GM12892 (cell line): Measurements from ENCODE around the gene C17orf107.
"Not testable (repeated sequence)": the region's sequence is repeated elsewhere in the genome, so short reads cannot be mapped to it uniquely, and the experiment has no call there.

Experiments
- DNase-seq: peaks from one replicate; pipeline ENCODE4 v3.0.0; 2011; ENCODE audit not compliant: insufficient read length
- FAIRE-seq: peaks from 2 replicates; lab custom pipeline; 2011; peaks lifted over from hg19 to GRCh38; lab: Jason Lieb, UNC
- POLR2A ChIP-seq: IDR thresholded peaks from 2 replicates; pipeline ENCODE4 v1.6.1; 2011; ENCODE audit warnings: low read depth, low read length, control low read depth
- POLR2AphosphoS5 ChIP-seq: IDR thresholded peaks from 2 replicates; pipeline ENCODE4 v1.6.1; 2011; ENCODE audit warnings: low read depth, low read length, control low read depth
- TAF1 ChIP-seq: IDR thresholded peaks from 2 replicates; pipeline ENCODE4 v1.6.1; 2011; ENCODE audit warnings: low read depth, mild to moderate bottlenecking, control low read depth, low read length, borderline replicate concordance

The C17orf107 gene

DNA sequence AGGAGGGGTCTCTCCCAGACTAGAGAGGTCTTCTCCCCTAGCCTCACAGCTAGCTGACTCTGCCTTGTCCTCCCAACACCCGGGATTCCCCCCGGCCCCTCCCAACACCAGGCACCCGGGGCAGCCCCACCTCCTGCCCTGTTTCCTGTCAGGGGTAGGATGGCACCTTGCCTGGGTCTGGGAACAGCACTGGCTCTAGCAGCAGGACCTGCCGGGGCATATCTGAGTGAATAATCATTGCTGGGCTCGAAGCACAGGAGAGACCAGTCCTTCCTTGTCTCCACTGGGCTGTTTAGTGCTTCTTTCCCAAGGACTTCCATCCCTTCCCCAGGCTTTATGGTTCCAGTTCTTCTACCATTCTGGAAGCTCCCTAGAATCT, 40.5 kb upstream of the C17orf107 start:
- no peak for DNase-seq
- no peak for TF ChIP-seq POLR2A
- TF ChIP-seq POLR2AphosphoS5 = no peak
- no peak for TF ChIP-seq TAF1
- FAIRE-seq = no peak

DNA sequence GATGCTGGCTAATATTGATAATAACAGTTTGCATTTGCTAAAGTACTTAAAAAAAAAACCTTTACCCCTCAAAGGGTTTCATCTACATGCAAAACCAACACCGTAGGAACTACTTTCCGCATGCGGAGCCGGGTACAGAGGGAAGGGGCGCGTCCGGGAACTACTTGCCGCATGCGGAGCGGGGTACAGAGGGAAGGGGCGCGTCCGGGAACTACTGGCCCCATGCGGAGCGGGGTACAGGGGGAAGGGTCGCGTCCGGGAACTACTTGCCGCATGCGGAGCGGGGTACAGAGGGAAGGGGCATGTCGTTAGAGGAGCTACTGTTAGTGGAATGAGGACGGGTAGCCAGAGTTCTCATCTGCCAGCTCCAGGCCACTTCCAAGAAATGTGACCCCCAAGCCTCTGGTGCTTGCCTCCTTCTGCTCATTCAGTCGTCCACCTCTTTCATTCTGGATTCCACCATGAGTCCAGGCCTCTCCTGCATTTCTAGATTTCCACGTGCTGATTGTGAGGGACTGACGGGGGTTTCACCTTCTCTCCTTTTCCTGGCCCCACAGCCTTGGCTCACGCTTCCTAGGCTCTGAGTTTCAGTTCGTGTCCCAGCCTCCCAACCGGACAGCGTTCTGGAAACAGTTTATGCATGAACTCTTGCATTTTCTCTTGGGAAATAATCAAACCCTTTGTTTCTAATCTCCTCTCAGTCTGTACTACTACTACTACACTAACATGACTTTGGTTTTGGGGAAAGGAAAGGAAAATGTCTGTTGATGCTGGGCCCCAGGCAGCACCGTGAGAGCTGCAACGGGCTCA, 39.3 kb upstream of the C17orf107 start:
- FAIRE-seq (no peak), DNase-seq (no peak)
- no peak for TF ChIP-seq POLR2A
- TF ChIP-seq TAF1 = no peak
- TF ChIP-seq POLR2AphosphoS5 = no peak

DNA sequence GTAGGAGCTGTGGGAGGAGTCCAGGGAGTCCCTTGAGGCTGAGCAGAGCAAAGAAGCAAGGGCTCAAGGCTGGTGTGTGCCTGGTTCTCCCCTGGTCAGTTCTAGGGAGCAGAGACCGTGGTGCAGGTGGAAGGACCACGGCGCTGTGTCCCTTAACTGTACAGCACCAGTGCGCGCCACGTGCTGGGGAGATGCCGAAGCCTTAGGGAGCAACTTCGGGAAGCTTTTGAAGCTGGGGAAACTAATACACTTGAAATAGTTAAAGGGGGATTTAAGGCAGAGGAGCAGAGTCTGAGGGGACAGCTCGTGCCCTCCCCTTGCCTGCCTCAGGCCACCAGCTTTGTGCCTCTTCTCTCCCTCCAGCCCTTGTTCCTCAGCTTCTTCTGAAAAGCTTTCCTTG, 38.7 kb upstream of the C17orf107 start:
- DNase-seq = no peak
- FAIRE-seq = no peak
- TF ChIP-seq POLR2AphosphoS5 (no peak), TAF1 (no peak), POLR2A (no peak)

DNA sequence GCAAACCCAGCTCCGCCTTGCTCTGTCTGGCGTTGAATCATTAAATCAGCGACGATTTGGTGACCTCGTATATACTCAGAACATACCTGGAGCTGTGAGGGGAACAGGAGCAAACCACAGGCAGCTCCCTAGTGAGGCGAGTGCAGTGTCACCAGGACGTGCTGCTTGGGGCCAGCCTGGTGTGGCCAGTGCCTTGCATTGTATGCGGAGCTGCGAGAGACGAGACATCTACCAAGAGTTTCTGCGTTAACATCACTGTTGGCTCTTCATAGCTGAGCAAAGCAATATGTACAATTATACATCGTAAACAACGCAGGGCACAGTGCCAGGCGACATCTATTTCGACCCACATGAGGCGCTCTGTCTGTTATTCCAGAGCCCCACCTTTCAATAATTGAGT, 38.3 kb upstream of the C17orf107 start:
- DNase-seq (no peak), FAIRE-seq (no peak)
- no peak for TF ChIP-seq POLR2AphosphoS5
- no peak for TF ChIP-seq POLR2A
- no peak for TF ChIP-seq TAF1

DNA sequence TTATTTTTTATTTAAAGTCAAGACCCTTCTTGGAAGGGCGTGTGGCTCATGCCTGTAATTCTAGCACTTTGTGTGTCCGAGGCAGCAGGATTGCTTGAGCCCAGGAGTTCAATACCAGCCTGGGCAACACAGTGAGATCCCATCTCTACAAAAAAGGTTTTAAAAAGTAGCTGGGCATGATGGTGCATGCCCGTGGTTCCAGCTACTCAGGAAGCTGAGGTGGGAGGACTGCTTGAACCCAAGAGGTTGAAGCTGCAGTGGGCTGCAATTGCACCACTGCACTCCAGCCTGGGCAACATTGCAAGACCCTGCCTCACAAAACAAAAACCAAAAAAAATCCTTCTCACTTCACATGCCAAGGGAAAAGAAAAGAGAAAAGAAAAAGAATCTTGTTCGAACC, 36.6 kb upstream of the C17orf107 start:
- FAIRE-seq (no peak), DNase-seq (no peak)
- TF ChIP-seq TAF1 (no peak), POLR2A (no peak)

DNA sequence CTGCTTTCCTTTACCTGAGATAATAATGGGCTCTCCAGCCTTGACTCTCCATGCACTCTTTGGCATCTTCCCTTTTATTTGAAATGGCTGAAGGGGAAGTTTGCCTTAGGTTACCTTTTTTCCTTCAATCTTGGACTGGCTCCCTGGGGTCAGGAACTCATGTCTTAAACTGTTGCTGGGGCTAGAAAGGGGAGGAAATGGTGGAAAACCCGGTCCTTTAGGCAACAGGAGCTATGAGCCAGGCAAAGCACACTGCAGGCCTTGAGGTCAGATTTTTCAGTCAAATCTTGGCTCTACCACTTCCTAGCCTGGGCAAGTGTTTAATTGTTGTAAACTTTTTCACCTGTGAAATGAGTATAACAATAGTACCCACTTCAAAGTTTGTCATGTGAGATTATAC, 36.0 kb upstream of the C17orf107 start:
- DNase-seq = no peak
- no peak for FAIRE-seq
- TF ChIP-seq POLR2A (no peak), POLR2AphosphoS5 (no peak), TAF1 (no peak)

DNA sequence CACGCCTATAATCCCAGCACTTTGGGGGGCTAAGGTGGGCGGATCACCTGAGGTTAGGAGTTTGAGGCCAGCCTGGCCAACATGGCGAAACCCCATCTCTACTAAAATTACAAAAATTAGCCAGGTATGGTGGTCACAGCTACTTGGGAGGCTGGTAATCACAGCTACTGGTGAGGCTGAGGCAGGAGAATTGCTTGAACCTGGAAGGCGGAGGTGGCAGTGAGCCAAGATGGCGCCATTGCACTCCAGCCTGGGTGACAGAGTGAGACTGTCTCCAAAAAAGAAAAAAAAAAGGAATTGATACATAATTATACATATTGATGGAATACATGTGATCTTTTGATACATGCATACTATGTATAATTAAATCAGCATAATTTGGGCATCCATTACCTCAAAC, 31.8 kb upstream of the C17orf107 start:
- not testable (repeated sequence) for FAIRE-seq, DNase-seq

DNA sequence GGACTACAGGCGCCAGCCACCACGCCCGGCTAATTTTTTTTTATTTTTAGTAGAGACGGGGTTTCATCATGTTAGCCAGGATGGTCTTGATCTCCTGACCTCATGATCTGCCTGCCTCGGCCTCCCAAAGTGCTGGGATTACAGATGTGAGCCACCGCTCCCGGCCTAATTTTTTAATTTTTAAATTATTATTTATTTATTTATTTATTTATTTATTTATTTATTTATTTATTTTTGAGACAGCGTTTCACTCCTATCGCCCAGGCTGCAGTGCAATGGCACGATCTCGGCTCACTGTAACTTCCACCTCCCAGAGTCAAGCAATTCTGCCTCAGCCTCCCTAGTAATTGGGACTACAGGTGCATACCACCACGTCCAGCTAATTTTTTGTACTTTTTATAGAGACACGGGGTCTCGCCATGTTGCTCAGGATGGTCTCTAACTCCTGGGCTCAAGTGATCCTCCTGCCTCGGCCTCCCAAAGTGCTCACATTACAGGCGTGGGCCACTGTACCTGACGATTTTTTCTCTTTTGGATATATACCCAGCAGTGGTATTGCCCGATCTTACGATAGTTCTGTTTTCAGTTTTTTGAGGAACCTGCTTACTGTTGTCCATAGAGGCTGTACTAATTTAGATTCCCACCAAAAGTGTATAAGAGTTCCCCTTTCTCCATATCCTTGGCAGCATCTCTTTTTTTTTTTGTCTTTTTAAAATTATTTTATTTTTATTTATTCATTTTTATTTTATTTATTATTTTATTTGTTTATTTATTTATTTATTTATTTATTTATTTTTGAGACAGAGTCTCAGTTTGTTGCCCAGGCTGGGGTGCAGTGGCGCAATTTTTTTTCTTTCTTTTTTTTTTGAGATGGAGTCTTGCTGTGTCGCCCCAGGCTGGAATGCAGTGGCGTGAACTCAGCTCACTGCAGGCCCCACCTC, 30.0 kb upstream of the C17orf107 start:
- FAIRE-seq, DNase-seq: not testable (repeated sequence)

DNA sequence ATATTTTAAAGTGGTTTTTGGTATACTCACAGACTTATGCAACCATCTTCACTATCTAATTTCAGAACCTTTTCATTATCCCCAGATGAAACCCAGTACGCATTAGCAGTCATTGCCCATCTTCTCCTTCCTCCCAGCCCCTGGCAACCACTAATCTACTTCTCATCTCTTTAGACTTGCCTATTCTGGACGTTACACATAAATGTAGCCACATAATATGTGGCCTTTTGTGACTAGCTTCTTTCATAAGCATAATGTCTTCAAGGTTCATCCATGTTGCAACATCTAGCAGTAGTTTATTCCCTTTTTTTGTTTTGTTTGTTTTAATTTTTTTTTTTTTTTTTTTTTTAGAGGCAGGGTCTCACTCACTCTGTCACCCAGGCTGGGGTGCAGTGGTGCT, 28.5 kb upstream of the C17orf107 start:
- TF ChIP-seq TAF1 (no peak), POLR2AphosphoS5 (no peak), POLR2A (no peak)
- FAIRE-seq (no peak), DNase-seq (no peak)

DNA sequence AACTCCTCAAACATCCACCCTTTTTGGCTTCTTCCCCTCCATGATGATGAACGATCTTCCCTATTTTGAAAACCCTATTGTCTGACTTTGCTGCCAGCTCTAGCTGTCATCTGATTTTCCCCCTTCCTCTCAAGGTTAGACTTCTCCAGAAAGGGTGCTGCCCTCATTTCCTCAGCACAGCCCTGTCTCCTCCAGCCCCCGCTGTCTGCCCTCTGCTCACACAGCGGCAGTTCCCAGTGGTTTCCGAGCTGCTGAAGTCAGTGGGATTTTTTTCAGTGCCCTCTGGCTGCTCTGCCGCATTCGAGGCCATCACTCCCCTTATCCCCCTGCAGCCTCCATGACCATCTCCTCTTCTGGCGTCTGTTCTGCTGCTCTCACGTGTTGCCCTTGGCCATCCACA, 26.6 kb upstream of the C17orf107 start:
- FAIRE-seq (no peak), DNase-seq (no peak)
- TF ChIP-seq POLR2A (no peak), POLR2AphosphoS5 (no peak), TAF1 (no peak)

DNA sequence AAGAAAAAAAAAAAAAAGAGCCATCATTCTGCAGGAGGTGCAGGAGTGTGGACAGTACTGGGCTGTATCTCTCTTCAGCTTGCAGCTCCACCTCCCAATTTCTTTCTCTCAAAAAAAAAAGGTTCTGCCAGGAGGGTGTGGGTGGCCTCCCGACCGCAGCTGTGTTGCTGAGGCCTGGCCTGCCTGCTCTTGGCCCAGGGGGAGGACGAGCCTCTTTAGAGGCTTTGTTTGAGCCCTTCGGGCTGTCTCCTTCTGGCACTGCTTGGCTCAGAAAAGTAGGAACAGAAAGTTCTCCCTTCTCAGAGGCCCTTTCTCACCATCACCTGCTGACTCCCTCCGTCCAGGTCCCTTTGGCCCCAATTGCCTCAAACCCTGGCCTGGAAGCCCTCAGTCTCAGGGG, 22.2 kb upstream of the C17orf107 start:
- DNase-seq (no peak), FAIRE-seq (no peak)
- TF ChIP-seq TAF1 (no peak), POLR2AphosphoS5 (no peak), POLR2A (no peak)

DNA sequence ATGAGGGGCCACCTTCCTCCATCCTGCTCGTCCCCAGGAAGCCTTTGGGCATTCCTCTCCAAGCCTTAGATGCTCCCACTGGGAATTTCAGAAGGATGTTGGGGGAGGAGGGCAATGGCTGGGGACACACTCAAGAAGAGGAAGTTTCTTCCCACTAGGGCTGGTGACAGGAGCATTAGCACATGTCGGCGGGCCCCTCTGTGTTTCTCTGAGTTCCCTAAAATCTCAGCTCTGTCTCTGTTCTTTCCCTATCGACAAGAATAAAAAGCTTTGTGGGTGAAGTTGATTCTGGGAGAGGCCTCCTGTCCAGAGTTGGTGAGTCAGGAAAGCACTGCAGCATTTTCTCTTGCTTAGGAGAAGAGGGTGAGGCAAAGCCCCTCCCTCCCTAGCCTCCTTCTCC, 19.7 kb upstream of the C17orf107 start:
- FAIRE-seq (no peak), DNase-seq (no peak)
- TF ChIP-seq POLR2AphosphoS5 (no peak), POLR2A (no peak), TAF1 (no peak)
